NCI-H446 (cell line): ENCODE results near the gene TMC1.

Experiments
- DNase-seq, 2 experiments: peaks; one replicate each; lab custom pipeline; 2025; lab: John Stamatoyannopoulos, UW

TMC1 gene

GRCh38 chr9:72681283-72681630, 159.8 kb downstream of the TMC1 start:
- DNase-seq: no peak

DNA sequence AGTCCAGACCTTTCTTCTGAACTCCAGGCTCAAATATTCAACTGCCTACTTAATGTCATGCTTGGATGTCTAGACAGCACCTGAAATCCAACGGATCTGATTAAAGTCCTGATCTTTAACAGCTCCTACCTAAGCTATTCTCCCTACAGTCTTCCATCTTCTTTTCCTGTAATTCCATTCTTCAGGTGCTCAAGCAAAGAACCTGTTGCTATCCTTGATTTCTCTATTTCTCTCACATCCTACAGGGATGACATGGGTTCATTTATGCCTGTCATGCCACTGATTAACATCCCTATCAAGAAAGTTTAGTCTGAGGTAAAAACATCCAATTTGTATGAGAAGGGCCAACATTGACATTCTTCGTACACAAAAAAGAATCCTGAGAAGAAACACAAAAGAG, 163.2 kb downstream of the TMC1 start:
- no peak for DNase-seq

GRCh38 chr9:72685911-72686310, 164.5 kb downstream of the TMC1 start:
- no peak for DNase-seq

DNA sequence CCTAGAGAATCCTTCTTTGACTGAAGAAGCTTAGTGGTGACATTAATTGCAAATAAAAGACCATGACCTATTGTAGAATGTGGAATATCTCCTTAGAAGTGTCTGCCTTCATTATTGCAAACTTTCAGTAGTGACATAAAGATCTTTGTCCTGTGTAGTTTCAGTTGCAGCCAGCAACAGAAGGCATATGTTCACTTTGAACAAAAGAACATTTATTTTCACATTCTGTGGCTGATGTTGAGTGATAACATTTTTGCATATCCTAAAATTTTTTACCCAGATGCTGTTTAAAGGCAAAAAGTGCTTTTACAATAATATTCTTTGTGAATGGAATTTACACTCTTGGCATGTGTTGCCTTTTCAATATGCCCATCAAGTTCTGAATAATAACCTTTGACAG, 165.9 kb downstream of the TMC1 start:
- DNase-seq: no peak

DNA sequence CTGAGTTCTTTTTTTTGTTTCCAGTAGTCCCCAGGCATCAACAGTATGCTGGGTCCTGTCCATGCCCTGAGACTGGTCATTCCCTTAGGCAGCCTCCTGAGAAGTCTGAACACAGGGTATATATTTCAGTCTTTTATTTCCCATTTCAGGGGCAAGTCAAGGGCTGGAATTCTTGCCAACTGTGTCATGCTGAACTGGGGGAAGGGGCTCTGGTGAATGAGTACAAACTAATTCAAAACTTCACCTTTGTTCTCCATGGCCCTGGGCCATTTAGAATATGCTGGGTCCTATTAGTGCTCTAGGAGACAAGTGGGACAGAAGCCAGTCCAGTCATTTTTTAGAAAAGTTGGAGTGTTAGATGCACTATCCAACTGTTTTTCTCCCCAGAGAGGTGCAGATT, 170.3 kb downstream of the TMC1 start:
- DNase-seq: no peak

DNA sequence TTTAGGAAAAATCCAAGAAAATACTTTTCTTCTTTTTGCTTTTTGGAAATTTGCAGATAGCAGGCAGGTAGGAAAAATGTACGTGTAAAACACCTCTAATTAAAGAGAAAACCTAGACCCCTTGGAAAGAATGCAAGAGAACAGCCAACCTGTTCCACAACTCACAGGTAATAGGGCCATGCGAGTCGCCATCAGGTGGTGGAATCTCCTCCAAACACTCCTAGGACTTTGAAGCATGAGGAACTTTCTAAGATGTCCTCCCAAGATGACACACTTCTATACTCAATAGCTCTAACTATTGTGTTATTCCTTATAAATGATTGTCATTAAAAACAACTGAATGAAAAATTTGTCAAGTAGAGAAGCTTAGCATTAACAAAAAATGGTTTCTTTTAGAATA, 174.0 kb downstream of the TMC1 start:
- DNase-seq: no peak

DNA sequence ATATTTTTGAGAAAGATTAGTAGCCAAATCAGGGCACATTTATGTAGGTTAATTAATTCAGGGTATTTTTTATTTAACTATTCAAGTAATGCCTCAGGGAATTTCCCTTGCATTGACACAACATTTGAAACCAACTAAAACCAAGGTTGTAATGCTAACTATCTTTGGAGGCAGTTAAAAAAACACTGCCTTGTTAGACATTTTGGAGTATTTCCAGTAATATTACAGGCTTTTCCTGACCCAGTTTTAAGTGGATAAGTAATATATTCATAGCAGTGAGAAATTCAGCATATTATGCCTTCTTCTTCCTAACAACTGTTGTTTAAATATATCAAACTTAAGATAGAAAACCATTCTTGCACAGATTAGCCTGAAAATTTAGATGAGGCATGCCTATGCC, 175.1 kb downstream of the TMC1 start:
- DNase-seq: no peak

GRCh38 chr9:72701510-72701909, 180.1 kb downstream of the TMC1 start:
- no peak for DNase-seq

DNA sequence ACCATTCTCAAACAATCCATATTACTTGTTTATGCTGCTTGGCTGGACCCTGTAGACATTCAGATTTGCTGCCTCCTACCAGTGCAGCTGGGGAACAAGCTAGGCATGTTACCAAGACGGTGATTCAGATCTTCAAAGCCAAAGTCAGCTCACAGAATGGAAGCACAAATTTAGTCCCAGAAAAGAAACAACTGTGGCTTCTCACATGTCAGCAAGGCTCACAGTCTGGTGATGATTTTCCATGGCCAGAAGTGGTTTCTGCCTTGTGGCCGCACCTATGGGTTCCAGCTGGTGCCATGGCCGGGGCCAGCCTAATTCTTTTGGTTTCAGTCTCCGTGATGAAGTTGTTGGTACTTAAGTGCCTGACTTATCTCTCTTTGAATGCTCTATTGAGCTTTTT, 182.2 kb downstream of the TMC1 start:
- no peak for DNase-seq

GRCh38 chr9:72704688-72705375, 183.4 kb downstream of the TMC1 start:
- DNase-seq: no peak

GRCh38 chr9:72718503-72718902, 197.1 kb downstream of the TMC1 start:
- DNase-seq: no peak

GRCh38 chr9:72721067-72721466, 199.7 kb downstream of the TMC1 start:
- DNase-seq: no peak

DNA sequence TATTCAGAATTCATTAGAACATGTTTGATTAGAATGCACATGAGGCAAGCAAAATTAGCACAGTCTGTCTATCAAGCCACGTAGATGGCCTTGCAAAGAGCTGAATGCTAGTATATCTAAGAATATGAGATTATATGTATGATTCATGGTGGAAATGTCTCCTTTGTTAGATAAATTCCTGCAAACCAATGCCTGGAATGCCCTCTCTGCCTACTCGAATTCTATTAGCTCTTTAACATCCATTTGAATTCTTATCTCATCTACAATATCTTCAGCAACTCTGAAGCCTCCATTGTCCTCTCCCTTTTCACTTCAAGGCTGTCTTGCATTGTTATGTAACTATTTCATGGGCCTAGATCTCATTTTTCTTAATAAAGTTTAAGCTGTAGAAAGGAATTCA, 205.5 kb downstream of the TMC1 start:
- DNase-seq: no peak

- no peak for DNase-seq
Observed at GRCh38 chr9:72728031-72728770, 206.8 kb downstream of the TMC1 start.

DNA sequence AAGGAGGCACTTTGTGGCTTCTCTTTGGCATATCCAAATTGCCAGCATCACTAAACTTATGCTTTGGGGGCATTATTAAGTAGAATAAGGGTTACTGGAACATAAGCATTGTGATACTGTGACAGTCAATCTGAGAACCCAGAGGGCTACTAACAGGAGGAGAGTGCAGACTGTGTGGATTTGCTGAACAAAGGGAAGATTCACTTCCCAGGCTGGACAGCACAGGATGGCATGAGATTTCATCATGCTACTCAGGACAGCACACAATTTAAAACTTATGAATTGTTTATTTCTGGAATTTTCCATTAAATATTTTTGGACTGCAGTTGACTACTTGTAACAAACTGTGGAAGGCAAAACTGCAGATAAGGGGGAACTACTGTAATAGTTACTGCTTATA, 212.5 kb downstream of the TMC1 start:
- DNase-seq: no peak

GRCh38 chr9:72734631-72735030, 213.2 kb downstream of the TMC1 start:
- DNase-seq: no peak

DNA sequence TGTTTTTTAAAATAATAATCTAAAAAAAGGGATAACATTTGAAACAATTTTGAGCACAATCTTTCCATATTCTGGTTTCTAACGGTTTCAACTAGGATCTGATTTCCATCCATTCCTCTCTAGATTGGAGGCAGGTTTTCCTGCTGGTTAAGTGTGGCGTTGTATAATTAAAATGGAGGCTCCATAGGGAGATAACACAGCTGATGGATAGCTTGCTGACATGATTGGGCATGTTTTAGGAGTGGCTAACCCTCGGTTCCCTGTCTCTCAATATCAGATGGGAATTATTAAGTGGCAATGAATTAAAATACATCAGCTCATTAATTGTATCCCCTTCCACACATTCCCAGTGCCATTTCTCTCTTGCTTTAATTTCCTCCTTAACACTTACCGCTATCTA, 222.4 kb downstream of the TMC1 start:
- DNase-seq: no peak

- DNase-seq: no peak
Observed at GRCh38 chr9:72749276-72749675, 227.9 kb downstream of the TMC1 start.

- DNase-seq: no peak
Observed at GRCh38 chr9:72751541-72751940, 230.1 kb downstream of the TMC1 start.

DNA sequence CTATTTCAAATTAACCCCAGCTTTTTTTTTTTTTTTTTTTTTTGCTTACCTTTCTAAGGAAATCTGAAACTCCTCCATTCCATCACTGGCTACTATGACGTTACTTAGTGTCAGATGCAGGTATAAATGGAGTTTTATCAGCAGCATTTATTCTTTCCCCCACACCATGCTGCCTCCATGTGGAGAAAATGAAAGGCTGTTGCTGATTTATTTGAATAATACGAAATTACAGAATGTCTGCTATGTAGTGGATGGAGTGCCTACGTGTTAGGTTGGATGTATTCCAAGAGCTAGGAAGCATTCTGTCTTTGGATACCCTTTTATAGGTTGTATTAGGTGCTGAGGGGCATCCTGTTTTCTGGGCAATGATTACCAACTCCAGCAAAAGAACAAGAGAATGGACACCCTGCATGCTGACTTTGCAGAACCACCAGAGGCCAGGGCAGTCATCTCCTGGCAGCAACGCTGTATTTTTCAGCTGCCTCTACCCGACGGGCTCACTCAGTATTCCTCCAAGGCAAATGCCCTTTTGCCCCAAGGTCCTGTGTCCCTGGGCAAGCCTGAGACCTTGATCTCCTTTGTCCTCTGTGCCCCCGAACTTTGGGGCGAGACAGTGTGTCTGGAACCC, 232.0 kb downstream of the TMC1 start:
- no peak for DNase-seq

GRCh38 chr9:72755836-72756235, 234.4 kb downstream of the TMC1 start:
- DNase-seq: no peak

DNA sequence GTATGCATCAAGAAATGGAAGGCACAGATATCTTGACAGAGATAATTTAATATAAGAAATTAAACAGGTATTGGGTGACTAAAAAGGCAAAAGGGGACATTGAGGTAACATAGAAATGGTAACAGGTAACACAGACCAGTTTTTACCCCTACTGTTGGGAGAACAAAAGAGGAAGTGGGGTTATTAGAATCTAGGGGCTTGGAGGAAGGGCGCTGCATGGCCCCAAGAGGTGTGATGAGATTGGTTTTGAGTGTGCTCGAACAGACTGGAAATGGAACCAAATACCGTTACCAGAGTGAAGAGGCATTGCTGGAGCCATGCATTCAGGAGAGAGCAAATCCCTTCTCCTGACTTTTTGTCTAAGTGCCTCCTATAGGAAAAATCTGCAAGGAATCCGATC, 237.5 kb downstream of the TMC1 start:
- no peak for DNase-seq

DNA sequence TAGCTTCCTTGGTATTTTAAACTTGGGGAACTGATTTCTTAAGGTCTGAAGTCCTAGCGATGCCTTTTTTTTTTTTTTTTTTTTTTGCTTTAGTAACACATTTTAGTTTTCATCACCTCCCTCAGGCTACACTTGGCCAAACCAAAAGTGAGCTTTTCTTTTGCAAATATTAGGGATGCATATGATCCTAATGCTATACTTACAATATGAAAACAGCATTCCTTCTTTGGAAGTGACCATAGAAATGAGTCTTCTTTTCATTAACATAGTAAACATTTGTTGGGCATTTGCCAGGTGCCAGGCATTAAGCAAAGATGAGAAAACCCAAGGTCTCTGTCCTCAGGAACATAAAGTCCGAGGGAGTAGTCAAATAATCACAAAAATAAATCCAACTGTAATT, 241.6 kb downstream of the TMC1 start:
- DNase-seq: no peak

DNA sequence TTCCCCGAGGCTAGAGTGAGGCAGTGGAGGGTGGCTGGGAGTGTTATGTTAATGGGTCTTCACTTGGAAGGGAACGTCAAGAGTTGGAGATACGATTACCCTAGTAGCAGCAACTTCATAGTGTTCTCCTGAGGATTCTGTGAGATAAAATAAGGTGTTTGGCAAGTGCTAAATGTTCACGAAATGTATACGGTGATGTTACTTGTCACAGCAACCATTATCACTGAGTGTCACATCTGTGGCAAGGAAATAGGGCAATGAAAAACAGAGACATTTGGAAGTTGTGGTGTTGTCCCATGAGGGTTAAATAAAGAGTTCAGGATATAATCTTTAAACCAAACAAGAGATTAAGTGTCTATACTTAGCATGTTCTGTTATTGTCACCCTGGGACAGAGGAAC, 248.1 kb downstream of the TMC1 start:
- no peak for DNase-seq
